Fibroblast of lung (primary cell): ENCODE results near the gene RASA3.

Source experiments
- CTCF ChIP-seq, 2 donors: IDR thresholded peaks in 1 of 2; conservative IDR thresholded peaks in 1 of 2; 1 replicate in 1 of 2; 2 replicates in 1 of 2; pipeline ENCODE4 v1.5.1; 2011 to 2012; ENCODE audit warnings: low read length in 2 of 2, control low read depth in 1 of 2, inconsistent platforms in 1 of 2, low read depth in 1 of 2, mild to moderate bottlenecking in 1 of 2
- EZH2 ChIP-seq: IDR thresholded peaks from 2 replicates; pipeline ENCODE4 v1.5.1; 2012; ENCODE audit warnings: low read length, control low read depth, mild to moderate bottlenecking; ENCODE audit errors: missing control alignments

- no peak for TF ChIP-seq CTCF (conservative IDR thresholded peaks at IDR 0.05 in 1 of 2, IDR thresholded peaks at IDR 0.05 in 1 of 2; ENCODE audit: low read depth in 1 of 2, low read length in 2 of 2)
- TF ChIP-seq EZH2, result no peak
Measured at GRCh38 chr13:114112826-114113322, 19.5 kb downstream of the RASA3 start.
